ENCODE measurements around the gene KYNU. TPM values are rescaled to one million over a fixed set of nuclear protein-coding genes. Genes with fewer than 3 reads are reported as not detected.

Gene KYNU
- total RNA-seq, 2 donors from 2014 or later = 1.8 to 14.3 TPM

DNA sequence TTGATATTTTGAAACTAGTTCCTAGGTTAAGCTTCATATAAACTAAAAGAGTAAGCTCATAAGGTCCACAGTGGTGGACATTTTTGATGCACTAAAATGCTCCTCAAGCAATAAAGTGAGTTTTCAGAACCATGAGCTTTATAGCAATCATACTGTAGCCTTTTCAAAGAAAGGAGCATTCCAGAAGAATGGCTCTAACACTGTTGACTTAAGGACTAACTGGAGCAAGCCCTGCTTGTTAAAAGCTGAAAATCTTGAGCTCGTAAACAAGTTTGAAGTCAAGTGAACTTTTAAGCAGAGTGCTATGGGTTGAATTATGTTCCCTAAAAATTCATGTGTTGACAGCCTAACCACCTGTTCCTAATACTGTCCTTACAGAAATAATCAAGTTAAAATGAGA, 38.0 kb downstream of the KYNU start:
- H3K27me3 ChIP-seq (replicated peaks; ENCODE audit: insufficient read depth) = no peaks in the 10 kb centered on the region
- no peak overlapping the region for H3K27ac ChIP-seq
- H3K36me3 ChIP-seq = no peaks in the 10 kb centered on the region
- H3K4me1 ChIP-seq (ENCODE audit: control insufficient read depth in 1 of 2, low read depth in 2 of 2) = no peaks in the 10 kb centered on the region
- ATAC-seq (ENCODE audit: insufficient number of reproducible peaks, low FRiP score, low read depth) (no peak), DNase-seq (ENCODE audit: low spot score) (no peak)
- TF ChIP-seq, protein P1, sequence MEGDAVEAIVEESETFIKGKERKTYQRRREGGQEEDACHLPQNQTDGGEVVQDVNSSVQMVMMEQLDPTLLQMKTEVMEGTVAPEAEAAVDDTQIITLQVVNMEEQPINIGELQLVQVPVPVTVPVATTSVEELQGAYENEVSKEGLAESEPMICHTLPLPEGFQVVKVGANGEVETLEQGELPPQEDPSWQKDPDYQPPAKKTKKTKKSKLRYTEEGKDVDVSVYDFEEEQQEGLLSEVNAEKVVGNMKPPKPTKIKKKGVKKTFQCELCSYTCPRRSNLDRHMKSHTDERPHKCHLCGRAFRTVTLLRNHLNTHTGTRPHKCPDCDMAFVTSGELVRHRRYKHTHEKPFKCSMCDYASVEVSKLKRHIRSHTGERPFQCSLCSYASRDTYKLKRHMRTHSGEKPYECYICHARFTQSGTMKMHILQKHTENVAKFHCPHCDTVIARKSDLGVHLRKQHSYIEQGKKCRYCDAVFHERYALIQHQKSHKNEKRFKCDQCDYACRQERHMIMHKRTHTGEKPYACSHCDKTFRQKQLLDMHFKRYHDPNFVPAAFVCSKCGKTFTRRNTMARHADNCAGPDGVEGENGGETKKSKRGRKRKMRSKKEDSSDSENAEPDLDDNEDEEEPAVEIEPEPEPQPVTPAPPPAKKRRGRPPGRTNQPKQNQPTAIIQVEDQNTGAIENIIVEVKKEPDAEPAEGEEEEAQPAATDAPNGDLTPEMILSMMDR (IDR thresholded peaks at IDR 0.05) = no peak
- no peaks in the 10 kb centered on the region for H3K9me3 ChIP-seq
- no peak overlapping the region for H3K4me3 ChIP-seq

GRCh38 chr2:142918624-142919023, 41.2 kb downstream of the KYNU start:
- no peak for ATAC-seq (ENCODE audit: insufficient number of reproducible peaks, low FRiP score, low read depth)
- H3K27me3 ChIP-seq (replicated peaks; ENCODE audit: insufficient read depth) = no peaks in the 10 kb centered on the region
- no peak overlapping the region for H3K4me3 ChIP-seq
- no peaks in the 10 kb centered on the region for H3K9me3 ChIP-seq
- no peak overlapping the region for H3K27ac ChIP-seq
- no peaks in the 10 kb centered on the region for H3K4me1 ChIP-seq (ENCODE audit: control insufficient read depth in 1 of 2, low read depth in 2 of 2)
- H3K36me3 ChIP-seq = no peaks in the 10 kb centered on the region
- DNase-seq (ENCODE audit: low spot score) = no peak
- TF ChIP-seq, protein P1 (IDR thresholded peaks at IDR 0.05) = no peak

GRCh38 chr2:142920571-142920970, 43.1 kb downstream of the KYNU start:
- Histone ChIP-seq H3K27ac (no peak overlapping the region), H3K36me3 (no peaks in the 10 kb centered on the region), H3K4me3 (no peak overlapping the region), H3K27me3 (replicated peaks; ENCODE audit: insufficient read depth) (no peaks in the 10 kb centered on the region), H3K9me3 (no peaks in the 10 kb centered on the region), H3K4me1 (ENCODE audit: control insufficient read depth in 1 of 2, low read depth in 2 of 2) (no peaks in the 10 kb centered on the region)
- no peak for ATAC-seq (ENCODE audit: insufficient number of reproducible peaks, low FRiP score, low read depth)
- DNase-seq (ENCODE audit: low spot score) = no peak
- TF ChIP-seq, protein P1 (IDR thresholded peaks at IDR 0.05) = no peak

DNA sequence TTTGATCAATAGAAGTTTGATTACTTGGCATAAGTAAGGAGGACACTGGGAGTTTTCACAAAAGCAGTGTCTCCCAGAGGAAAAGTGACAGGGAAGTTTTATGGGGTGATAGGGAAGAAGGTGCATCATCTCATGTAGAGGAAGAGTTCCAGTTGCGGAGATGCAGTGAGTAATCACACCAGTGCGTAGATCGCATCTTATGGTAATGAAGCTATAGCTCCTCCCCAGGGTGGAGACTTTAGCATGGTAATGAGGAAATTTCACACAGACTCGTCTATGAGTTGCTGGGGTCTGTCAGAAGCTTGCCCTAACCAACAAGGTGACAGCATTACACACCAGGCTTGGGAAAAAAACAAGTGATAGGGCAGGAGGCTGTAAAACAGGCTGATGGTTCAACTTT, 49.0 kb downstream of the KYNU start:
- Histone ChIP-seq H3K4me1 (ENCODE audit: control insufficient read depth in 1 of 2, low read depth in 2 of 2) (no peaks in the 10 kb centered on the region), H3K27me3 (replicated peaks; ENCODE audit: insufficient read depth) (no peaks in the 10 kb centered on the region), H3K36me3 (no peaks in the 10 kb centered on the region), H3K27ac (no peak overlapping the region), H3K4me3 (no peak overlapping the region), H3K9me3 (no peaks in the 10 kb centered on the region)
- DNase-seq (ENCODE audit: low spot score) = no peak
- TF ChIP-seq, protein P1 (IDR thresholded peaks at IDR 0.05) = no peak
- ATAC-seq (ENCODE audit: insufficient number of reproducible peaks, low FRiP score, low read depth) = no peak

DNA sequence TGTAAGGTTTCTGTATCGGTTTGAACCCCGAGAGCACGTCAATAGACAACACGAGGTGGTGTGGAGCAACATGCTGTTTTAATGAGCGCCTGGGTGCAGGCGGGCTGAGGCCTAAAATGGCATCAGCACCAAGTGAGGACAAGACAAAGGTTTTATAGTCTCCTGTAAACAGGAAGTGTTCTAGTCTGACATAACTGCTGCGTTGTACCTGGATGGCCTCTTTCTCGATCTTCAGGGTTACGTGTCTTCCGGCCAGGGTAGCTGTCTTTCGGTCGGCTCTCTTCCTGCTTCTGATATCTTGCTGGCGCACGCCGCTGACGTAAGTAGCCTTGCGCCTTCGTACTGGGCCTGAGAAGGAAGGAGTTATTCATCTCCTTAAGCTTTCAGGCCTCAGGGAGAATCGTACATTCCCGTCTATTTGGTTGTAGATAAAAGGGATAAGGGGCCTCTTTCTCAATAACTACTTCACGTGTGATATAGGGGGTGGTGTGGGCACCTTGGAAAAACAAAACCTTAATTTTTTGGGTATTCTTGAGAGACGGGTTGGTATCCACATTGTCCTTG, 53.5 kb downstream of the KYNU start:
- DNase-seq (ENCODE audit: low spot score) (no peak), ATAC-seq (ENCODE audit: insufficient number of reproducible peaks, low FRiP score, low read depth) (no peak)
- Histone ChIP-seq H3K9me3 (no peaks in the 10 kb centered on the region), H3K27me3 (replicated peaks; ENCODE audit: insufficient read depth) (no peaks in the 10 kb centered on the region), H3K27ac (no peak overlapping the region), H3K4me1 (ENCODE audit: control insufficient read depth in 1 of 2, low read depth in 2 of 2) (no peaks in the 10 kb centered on the region), H3K36me3 (no peaks in the 10 kb centered on the region), H3K4me3 (no peak overlapping the region)
- TF ChIP-seq, protein P1 (IDR thresholded peaks at IDR 0.05) = no peak
